GM19397 (cell line): ENCODE results near the gene TCIRG1.
A peak's percentile ranks its signal among the peaks of the same experiment; 100 is the strongest.
"Not testable (repeated sequence)": the region's sequence is repeated elsewhere in the genome, so short reads cannot be mapped to it uniquely, and the experiment has no call there.

ENCODE experiments used
- ATAC-seq: cut with Tn5 transposase; IDR thresholded peaks from one replicate; pipeline ENCODE4 v1.9.1; 2021; ENCODE audit warnings: mild to moderate bottlenecking, moderate library complexity; ENCODE audit not compliant: unreplicated experiment

The TCIRG1 gene

DNA sequence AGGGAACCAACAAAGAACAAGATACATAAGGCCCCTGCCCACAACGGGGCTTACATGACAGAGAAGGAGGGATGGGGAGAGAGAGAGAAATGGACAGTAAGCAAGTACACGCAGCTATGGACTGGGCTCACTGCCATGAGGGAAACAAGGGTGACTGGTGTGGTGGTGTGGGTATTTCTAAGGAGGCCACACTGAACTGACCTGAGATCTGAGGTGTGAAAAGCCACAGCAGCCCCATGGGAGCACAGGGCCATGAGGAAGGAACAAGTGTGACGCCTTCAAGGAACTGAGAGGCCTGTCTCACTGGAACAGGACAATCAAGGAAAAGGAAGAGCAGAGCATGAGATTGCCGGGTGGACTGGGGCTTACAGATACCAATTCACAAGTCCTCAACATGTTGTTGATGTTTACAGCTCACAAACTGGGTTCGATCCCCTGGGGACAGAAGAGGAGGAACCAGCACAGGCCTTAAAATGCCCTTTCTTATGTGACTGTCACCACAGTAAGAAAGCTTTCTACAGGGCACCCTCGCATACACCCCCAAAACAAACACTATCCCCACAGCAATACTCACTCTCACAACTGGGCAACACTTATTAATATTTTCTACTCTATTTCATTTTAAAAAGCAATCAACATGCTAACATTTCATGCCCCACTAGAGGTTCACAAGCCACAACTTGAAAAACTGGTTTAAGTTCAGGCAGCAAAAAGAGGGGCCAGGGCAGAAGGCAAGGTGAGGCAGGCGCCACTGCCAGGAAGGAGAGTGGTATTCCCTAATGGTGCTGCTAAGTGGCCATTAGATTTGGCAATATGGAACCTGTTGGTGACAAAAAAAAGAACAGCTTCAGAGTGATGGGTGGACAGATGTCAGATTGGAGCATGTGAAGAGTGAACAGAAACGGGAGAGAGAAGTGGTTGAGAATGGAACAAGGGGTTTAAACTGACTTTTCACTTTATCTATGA lies 39.1 kb downstream of the TCIRG1 start:
- ATAC-seq: no peak

DNA sequence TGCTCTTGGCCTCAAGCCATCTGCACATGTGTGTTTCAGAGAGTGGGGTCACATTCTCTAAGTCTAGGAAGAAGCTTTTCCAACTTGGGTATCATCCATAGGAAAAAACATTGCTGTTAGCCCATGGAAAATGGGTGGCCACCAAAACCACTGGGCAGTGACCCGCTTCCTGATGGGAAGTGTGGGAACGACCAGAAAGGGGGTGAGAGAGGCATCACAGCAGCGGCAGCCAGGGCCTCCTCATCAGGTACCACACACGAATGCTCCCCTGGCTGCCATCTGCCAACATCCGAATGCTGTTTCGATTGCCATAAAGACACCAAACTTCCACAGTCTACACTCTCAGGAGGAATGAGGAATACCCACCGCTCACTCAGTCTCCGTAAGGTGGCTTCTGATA lies 42.0 kb downstream of the TCIRG1 start:
- no peak for ATAC-seq

DNA sequence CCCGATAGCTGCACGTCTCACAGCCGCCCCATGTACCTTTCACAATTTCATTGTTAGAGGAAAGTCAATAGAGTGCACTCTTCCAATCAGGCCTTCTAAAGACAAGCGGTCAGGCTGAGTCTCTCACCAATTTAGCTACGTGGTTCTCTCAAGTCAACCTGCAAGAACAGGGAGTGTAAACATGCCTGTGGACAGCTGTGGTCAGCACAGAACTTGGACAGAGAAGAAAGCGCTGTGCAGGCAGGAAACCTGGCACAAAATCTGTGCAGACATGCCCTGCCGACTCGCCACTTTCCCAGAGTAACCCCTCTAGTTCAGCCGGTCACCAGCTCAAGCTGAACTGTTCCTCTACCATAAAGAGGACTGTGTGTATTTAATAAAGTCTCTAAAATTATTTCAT lies 42.9 kb downstream of the TCIRG1 start:
- no peak for ATAC-seq

GRCh38 chr11:68082481-68082880 lies 43.7 kb downstream of the TCIRG1 start:
- ATAC-seq: no peak

DNA sequence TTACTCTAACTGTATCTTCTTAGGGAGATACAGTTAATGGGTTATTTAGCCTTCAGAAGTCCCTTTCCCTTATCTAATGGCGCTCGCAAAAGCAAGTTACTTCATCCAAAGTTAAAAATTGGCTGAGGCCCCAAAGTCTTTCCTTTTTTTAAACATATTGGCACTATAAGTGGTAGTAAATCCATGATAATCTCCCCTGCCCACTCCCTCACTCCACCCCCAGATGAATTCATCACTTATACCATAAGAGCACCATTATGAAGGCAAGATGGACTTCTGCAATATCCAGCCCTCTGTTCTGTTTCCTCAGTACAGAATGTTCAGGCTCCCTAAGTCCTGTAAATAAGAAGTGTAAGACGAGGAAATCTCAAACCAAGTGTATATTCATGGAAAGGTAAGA lies 44.7 kb downstream of the TCIRG1 start:
- ATAC-seq: no peak

- ATAC-seq: no peak
Observed at GRCh38 chr11:68089679-68090078, 50.9 kb downstream of the TCIRG1 start.

DNA sequence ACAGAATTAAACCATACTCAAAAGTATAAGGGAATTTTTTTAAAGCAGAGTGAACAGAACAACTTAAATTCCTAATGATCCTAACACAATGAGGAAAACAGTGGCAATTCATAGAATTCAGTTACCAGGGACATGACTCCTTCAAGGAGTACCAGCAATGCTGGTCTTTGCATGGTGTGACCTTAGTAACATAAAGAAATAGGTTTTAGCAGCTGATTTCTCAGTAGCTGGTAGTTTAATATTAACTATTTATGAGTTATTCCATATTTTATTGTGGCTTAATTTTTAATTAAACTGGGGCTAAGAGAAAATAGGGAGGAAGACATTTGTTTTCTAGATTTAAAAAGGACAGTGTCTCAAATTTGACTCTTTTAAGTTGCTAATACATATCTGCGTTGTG lies 51.5 kb downstream of the TCIRG1 start:
- no peak for ATAC-seq

- no peak for ATAC-seq
Observed at GRCh38 chr11:68090706-68091105, 51.9 kb downstream of the TCIRG1 start.

DNA sequence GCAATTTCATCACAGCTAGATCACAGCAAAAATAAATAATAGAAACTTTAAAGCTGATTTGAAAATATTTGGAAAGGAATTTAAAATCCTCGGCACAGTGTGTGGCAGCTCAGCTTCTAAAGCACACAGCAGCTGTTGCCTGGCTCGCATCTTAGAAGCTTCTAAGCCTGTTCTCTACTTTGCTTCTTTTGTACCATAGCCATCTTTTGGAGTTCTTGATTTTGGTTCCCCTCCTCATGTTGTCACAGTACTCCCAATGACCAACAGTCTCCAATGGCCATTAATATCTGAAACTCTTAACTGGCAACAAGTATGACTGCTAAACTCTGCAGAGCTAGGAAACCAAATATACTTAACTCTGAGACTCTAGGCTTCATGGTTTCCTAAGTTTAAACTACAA lies 53.6 kb downstream of the TCIRG1 start:
- ATAC-seq: no peak

DNA sequence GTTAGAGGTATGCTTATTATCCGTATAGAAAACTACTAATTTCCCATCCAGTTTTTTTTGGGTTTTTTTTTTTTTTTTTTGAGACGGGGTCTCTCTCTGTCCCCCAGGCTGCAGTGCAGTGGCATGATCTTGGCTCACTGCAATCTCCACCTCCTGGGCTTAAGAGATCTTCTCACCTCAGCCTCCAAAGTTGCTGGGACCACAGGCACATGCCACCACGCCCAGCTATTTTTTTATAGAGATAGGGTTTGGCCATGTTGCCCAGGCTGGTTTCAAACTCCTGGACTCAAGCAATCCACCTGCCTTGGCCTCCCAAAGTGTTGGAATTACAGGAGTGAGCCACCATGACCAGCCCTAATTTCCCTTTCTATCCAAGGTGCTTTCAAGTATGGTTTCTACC lies 54.1 kb downstream of the TCIRG1 start:
- ATAC-seq: not testable (repeated sequence)

DNA sequence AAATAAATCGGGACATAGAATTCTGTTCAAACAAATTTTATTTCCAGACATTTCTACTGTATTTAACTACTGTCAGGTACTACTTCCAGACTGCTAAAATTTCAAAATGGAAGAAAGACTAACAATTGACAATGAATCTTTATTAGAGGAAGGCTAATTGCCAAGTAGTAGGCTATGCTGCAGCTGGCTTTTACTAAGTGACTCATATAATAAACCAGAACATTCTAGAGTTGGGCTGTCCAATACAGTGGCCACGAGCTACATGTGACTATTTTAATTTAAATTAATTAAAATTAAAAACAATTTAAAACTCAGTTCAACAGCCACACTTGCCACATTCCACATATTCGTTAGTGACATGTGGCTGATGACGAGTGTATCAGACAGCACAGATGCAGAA lies 54.7 kb downstream of the TCIRG1 start:
- no peak for ATAC-seq

DNA sequence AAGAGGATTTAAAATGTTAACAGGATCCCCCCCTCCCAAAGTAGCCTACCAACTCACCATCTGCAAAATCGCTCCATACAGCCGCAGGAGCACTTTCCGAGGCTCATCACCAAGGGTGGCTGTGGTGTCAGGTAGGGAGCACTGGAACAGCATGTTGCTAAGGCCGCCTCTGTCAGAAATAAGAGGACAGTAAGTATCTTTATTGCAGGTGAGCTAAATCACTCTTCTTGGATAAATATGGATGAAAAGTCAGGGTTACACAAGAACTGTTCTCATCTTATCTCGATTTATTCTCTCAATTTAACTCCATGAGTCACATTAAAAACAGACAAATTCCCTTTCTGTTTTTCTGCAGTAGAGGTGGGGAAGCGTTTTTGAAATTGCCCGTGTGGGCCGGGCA lies 58.1 kb downstream of the TCIRG1 start:
- no peak for ATAC-seq

DNA sequence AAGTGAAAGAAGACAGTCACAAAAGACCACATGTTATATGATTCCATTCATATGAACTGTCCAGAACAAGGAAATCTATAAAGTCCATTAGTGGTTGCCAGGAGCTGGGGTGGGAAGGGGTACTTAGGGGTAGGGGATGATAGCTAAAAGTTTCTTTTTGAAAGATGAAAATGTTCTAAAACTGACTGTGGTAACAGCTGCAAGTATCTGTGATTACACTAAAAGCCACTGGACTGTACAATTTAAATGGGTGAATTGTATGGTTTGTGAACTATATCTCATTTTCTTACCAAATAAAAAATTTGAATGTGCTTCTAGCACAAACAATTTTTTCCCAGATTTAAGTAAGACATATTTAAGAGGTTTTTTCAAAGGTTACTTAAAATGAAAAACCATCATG lies 60.2 kb downstream of the TCIRG1 start:
- no peak for ATAC-seq

GRCh38 chr11:68099474-68100405 lies 60.9 kb downstream of the TCIRG1 start:
- ATAC-seq: peak; percentile 58
